Testis (tissue), 2 donors: ENCODE data around the gene TMIE.

Source experiments
- CTCF ChIP-seq, 3 experiments: fragments of 450-650 bp in 2 of 3; fragments of 200-600 bp in 1 of 3; sonication (generic) in 1 of 3; IDR thresholded peaks; one replicate each; pipeline ENCODE4 v1.5.1; 2016 to 2019; ENCODE audit warnings: antibody characterized with exemption in 3 of 3, mild to moderate bottlenecking in 2 of 3, moderate library complexity in 1 of 3
- POLR2A ChIP-seq: fragments of 450-650 bp; IDR thresholded peaks from one replicate; pipeline ENCODE4 v1.6.1; 2017; ENCODE audit warnings: antibody characterized with exemption, mild to moderate bottlenecking, moderate library complexity

- no peak for TF ChIP-seq POLR2A
- TF ChIP-seq CTCF (IDR thresholded peaks at IDR 0.05) = no peak
Measured at GRCh38 chr3:46737329-46737731, 36.1 kb downstream of the TMIE start.
